HUDEP-2 (cell line): ENCODE data around the gene NEDD4L.

Source experiments
- DNase-seq, 76 experiments: peaks; one replicate each; lab custom pipeline; 2025; ENCODE audit not compliant: unreplicated experiment in 76 of 76; lab: John Stamatoyannopoulos, UW

NEDD4L gene

GRCh38 chr18:58026395-58026794, 17.6 kb upstream of the NEDD4L start:
- DNase-seq, result no peak

- DNase-seq, result no peak
Measured at GRCh38 chr18:58026857-58027256, 17.2 kb upstream of the NEDD4L start.

- no peak for DNase-seq
Measured at GRCh38 chr18:58027341-58027740, 16.7 kb upstream of the NEDD4L start.

- DNase-seq, result no peak
Measured at GRCh38 chr18:58028109-58028784, 15.8 kb upstream of the NEDD4L start.

GRCh38 chr18:58032233-58032632, 11.8 kb upstream of the NEDD4L start:
- DNase-seq, result no peak

- no peak for DNase-seq
Measured at GRCh38 chr18:58033216-58033615, 10.8 kb upstream of the NEDD4L start.

- DNase-seq, result no peak
Measured at GRCh38 chr18:58034370-58034769, 9.7 kb upstream of the NEDD4L start.

- no peak for DNase-seq
Measured at GRCh38 chr18:58037163-58037562, 6.9 kb upstream of the NEDD4L start.

- DNase-seq, result no peak
Measured at GRCh38 chr18:58038063-58038462, 6.0 kb upstream of the NEDD4L start.

- DNase-seq, result peak in 71 of 76 experiments; percentile 6 to 82 (median 46)
Measured at GRCh38 chr18:58041633-58042032, 2.4 kb upstream of the NEDD4L start.

GRCh38 chr18:58042826-58043490, 1.1 kb upstream of the NEDD4L start:
- DNase-seq, result peak in 3 of 76 experiments; percentile 17 to 59 (median 24)

GRCh38 chr18:58044370-58045241, 580 bp downstream of the NEDD4L start:
- peak in 39 of 76 experiments; percentile 4 to 73 (median 37) for DNase-seq

- DNase-seq, result peak in 56 of 76 experiments; percentile 2 to 75 (median 42)
Measured at GRCh38 chr18:58045242-58046092, 1.4 kb downstream of the NEDD4L start.

GRCh38 chr18:58046093-58046793, 2.2 kb downstream of the NEDD4L start:
- no peak for DNase-seq

GRCh38 chr18:58046794-58047555, 2.9 kb downstream of the NEDD4L start:
- DNase-seq, result no peak

- no peak for DNase-seq
Measured at GRCh38 chr18:58047556-58047882, 3.5 kb downstream of the NEDD4L start.

- no peak for DNase-seq
Measured at GRCh38 chr18:58048081-58048642, 4.1 kb downstream of the NEDD4L start.

GRCh38 chr18:58049000-58049688, 5.1 kb downstream of the NEDD4L start:
- no peak for DNase-seq
